Fibroblast of mammary gland (primary cell): ENCODE data around the gene C10orf90.

Source experiments
- DNase-seq: peaks from one replicate; pipeline ENCODE4 v3.0.0-alpha.2; 2010; ENCODE audit warnings: low read depth
- H3K4me3 ChIP-seq: 2 replicates; pipeline ENCODE4 v1.5.1; 2011; ENCODE audit warnings: low read depth, mild to moderate bottlenecking, low read length, moderate library complexity; ENCODE audit not compliant: control insufficient read depth
- CTCF ChIP-seq: conservative IDR thresholded peaks from 2 replicates; pipeline ENCODE4 v1.5.1; 2011; ENCODE audit warnings: low read depth, low read length, inconsistent platforms; ENCODE audit not compliant: control insufficient read depth, insufficient read depth

C10orf90 gene

GRCh38 chr10:126640401-126640800 is 30.1 kb downstream of the C10orf90 start:
- DNase-seq = peak; percentile 78
- no peak for TF ChIP-seq CTCF
- no peak overlapping the region for H3K4me3 ChIP-seq

- H3K4me3 ChIP-seq = no peak overlapping the region
- DNase-seq = no peak
- no peak for TF ChIP-seq CTCF
These were observed 31.4 kb downstream of the C10orf90 start for GRCh38 chr10:126639084-126639483.

GRCh38 chr10:126638542-126638941 is 32.0 kb downstream of the C10orf90 start:
- DNase-seq = no peak
- H3K4me3 ChIP-seq = no peak overlapping the region
- TF ChIP-seq CTCF = no peak

- H3K4me3 ChIP-seq = no peak overlapping the region
- DNase-seq = no peak
- TF ChIP-seq CTCF = no peak
These were observed 33.0 kb downstream of the C10orf90 start for GRCh38 chr10:126637501-126637900.

- no peak for DNase-seq
- no peak for TF ChIP-seq CTCF
- H3K4me3 ChIP-seq = no peak overlapping the region
These were observed 35.6 kb downstream of the C10orf90 start for GRCh38 chr10:126634911-126635310.

- no peak for DNase-seq
- no peak overlapping the region for H3K4me3 ChIP-seq
- no peak for TF ChIP-seq CTCF
These were observed 36.1 kb downstream of the C10orf90 start for GRCh38 chr10:126634347-126634746.

- no peak overlapping the region for H3K4me3 ChIP-seq
- DNase-seq = no peak
- no peak for TF ChIP-seq CTCF
These were observed 37.8 kb downstream of the C10orf90 start for GRCh38 chr10:126632705-126633104.
